Pons (tissue), 1 donor: Measurements from ENCODE around the gene S100A12.
A peak's percentile ranks its signal among the peaks of the same experiment; 100 is the strongest.

Experiments
- DNase-seq: peaks from one replicate; pipeline ENCODE4 v3.0.0-alpha.2; 2016; ENCODE audit warnings: low spot score

The S100A12 gene

GRCh38 chr1:153397051-153397923 is 21.9 kb upstream of the S100A12 start:
- DNase-seq, result no peak

- no peak for DNase-seq
Measured at GRCh38 chr1:153396461-153396860, 21.0 kb upstream of the S100A12 start.

- DNase-seq, result no peak
Measured at GRCh38 chr1:153395776-153396175, 20.4 kb upstream of the S100A12 start.

- DNase-seq, result no peak
Measured at GRCh38 chr1:153395136-153395685, 19.8 kb upstream of the S100A12 start.

- DNase-seq, result no peak
Measured at GRCh38 chr1:153394391-153394790, 19.0 kb upstream of the S100A12 start.

- DNase-seq, result no peak
Measured at GRCh38 chr1:153393926-153394325, 18.5 kb upstream of the S100A12 start.

- DNase-seq, result no peak
Measured at GRCh38 chr1:153392822-153393221, 17.4 kb upstream of the S100A12 start.

GRCh38 chr1:153392258-153392657 is 16.8 kb upstream of the S100A12 start:
- DNase-seq, result no peak

GRCh38 chr1:153390938-153391710 is 15.7 kb upstream of the S100A12 start, which contains the start of gene S100A8:
S100A8 (minus strand) TSS chr1:153391073; CDS start chr1:153390535, 538 bp downstream.
- peak; percentile 45 for DNase-seq

GRCh38 chr1:153389973-153390879 is 14.8 kb upstream of the S100A12 start:
- DNase-seq, result no peak

GRCh38 chr1:153389401-153389800 is 14.0 kb upstream of the S100A12 start:
- no peak for DNase-seq

- DNase-seq, result no peak
Measured at GRCh38 chr1:153387785-153388184, 12.4 kb upstream of the S100A12 start.

GRCh38 chr1:153387001-153387400 is 11.6 kb upstream of the S100A12 start:
- no peak for DNase-seq

- DNase-seq, result peak; percentile 82
Measured at GRCh38 chr1:153386500-153386901, 11.1 kb upstream of the S100A12 start.

- no peak for DNase-seq
Measured at GRCh38 chr1:153384958-153385580, 9.6 kb upstream of the S100A12 start.

GRCh38 chr1:153380711-153381110 is 5.3 kb upstream of the S100A12 start:
- DNase-seq, result no peak

GRCh38 chr1:153379591-153379990 is 4.2 kb upstream of the S100A12 start:
- DNase-seq, result no peak

GRCh38 chr1:153374071-153374470 is 1.4 kb downstream of the S100A12 start:
- no peak for DNase-seq

- DNase-seq, result no peak
Measured at GRCh38 chr1:153372571-153372970, 2.9 kb downstream of the S100A12 start.

- no peak for DNase-seq
Measured at GRCh38 chr1:153371231-153371630, 4.2 kb downstream of the S100A12 start.

GRCh38 chr1:153370146-153370545 is 5.3 kb downstream of the S100A12 start:
- DNase-seq, result no peak
